ENCODE measurements around the gene ZDHHC3.
"Not testable (repeated sequence)": the region's sequence is repeated elsewhere in the genome, so short reads cannot be mapped to it uniquely, and the experiment has no call there.

The ZDHHC3 gene

DNA sequence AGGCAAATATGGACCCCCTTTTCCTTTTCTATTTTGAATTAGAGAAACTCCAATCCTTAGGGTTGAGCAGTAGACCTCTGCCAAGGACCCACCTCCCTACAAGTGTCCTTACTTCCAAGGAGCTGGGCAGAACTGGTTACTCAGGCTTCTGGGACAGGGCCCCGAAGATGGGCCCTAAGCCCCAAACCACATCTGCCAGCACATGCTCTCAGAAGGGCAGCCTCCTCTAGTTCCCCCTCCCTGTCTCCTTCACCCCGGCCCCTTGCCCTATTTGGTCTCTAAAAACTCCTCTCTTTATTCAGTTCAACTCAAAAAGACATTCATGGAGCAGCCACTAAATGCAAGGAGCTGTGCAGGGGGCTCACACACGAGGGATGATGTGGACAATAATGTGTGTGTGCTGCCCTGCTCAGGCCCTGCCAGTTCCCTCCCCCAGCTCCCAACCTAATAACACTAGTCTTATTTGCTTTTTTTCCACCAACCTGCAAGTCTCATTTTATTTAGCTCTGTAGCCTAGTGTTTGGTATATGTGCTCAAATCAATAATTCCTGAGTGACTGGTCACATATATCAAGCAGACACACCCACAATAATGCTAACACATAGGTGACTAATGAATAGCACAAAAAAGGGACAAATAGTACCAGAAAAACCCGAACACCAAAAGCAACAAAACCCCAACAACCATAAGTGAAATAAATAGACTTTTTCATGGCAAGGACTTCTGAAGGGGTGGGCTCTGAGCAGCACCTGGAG lies 12.2 kb downstream of the ZDHHC3 start:
- no peak for DNase-seq

DNA sequence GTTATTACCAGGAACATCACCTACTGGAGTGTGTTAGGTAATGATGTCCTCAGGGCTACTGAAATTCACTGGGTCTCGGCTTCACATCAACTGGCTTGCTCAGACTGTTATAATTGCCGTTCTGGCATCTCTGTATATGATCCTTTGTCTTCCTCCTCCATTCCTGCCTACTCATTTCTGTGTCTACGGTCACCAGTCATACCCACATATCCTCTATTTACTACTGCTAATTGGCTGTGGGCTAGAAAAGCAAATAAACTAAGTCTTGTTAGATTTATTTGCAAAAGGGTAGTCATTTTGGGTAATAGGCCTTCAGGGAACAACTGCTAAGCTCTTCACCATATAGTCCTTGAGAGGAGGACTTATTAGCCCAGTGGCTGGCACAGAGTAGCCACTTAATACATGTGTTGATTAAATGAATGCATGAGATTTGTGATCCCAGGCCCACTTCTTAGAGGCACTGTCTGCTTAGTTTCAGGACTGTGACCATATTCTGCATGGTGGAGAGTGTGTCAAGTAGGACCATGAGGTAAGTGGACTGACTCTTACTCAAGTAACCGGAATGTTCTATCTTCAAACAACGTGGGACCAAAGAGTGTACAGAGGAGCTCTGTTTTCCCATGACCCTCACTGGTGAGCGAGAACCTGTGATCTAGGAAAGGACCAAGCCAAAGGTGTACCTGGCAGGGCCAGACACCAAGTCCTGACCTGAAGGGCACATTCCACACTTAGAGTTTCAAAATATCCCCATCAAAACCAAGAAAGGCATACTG lies 13.2 kb downstream of the ZDHHC3 start:
- no peak for DNase-seq

DNA sequence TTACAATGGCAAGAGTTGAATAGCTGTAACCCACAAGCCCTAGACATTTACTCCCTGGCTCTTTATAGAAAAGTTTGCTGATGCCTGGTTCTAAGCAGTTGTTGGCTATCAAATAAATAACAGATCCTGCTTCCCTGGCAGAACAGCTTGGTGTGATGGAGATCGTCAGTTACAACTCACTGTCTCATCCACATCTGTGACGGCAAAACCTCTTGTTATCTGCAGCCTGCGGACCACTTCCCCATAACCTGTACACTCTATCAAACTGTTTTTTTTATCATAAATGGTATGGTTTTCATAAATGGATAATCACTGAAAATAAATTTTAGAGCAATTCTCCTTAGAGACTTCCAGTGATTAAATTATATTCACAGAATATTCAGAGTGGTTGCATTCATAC lies 14.1 kb downstream of the ZDHHC3 start:
- DNase-seq, result no peak

DNA sequence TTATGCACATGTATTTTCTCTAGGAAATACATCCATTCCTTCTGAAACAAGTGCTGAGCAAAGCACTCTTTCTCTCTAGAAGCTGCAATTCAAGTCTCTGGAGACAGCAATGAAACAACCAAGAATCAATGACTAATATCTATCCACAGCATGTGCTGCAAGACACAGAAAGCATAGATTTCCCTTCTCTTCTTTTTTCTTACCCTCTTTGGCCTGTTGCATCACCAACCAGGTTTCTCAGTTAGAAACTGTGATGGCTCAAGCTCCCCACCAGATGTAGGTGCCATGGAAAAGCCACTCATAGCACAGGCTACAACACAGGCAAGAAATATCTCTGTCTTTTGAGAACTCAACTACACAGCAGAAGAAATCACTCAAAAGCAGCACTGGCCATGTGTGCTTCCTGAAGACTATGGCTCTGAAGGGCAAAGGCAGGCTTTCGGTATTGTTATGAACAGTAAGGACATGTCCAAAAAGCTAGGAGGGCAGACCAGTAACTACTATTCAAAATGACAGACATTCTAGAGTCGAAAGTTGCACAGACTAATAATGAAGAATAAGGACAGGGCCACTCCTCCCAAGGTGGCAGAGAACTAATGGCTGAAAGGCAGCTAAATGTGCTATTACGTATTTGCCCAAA lies 15.5 kb downstream of the ZDHHC3 start:
- no peak for DNase-seq

DNA sequence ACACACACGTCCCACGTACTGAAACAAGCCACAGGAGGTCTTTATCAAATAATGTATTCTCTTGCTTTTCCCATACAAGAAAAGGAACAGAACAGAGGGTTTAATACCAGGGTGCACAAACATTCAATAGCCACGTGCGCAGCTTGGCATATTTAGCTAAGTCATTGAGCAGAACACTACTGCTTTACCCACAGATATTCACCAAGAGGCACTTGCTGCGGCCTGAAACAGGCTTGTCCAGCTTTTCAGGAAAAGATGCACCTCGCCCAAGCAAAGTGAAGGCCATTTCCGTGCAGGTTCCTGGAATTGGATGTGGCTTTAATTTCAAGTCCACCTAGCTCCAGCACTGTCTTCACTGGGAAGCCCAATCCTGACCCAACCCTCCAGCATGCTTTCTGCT lies 17.6 kb downstream of the ZDHHC3 start:
- DNase-seq, result no peak

DNA sequence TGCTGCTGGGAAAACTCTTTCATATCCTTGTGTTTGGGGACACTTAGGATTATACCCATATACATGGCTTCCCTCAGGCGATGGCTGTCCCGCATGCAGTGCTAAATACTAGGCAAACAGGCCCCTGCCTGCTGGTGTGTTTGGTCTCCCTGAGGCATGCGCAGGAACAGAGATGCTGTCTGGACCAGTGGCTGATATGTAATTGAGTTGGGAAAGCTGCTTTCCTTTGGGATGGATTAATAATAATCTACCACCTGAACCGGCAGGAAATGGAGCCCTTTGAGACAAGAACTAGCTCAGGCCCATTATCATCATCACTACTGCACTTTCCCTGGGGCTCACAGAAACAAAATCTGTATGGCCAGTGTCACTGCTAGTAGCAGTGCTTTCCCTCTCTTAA lies 18.0 kb downstream of the ZDHHC3 start:
- DNase-seq, result no peak

DNA sequence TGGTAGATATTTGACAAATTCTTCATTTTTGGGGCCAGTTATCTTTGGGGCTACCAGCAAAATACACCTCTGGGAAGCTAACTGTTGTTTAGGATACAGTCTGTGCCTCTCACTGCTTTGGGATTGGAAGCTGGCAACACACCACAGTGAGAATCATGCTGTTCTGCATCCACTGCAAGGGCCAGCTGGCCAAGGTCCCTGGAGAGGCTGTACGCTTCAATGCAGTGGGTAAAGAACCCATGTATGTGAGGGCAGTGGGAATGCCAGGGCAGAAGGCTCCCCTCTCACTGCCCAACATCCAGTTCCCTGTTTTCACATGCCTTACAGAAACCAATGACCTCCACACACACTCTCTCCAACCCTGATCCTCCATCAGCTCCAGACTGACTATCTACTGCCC lies 20.1 kb downstream of the ZDHHC3 start:
- DNase-seq, result no peak

DNA sequence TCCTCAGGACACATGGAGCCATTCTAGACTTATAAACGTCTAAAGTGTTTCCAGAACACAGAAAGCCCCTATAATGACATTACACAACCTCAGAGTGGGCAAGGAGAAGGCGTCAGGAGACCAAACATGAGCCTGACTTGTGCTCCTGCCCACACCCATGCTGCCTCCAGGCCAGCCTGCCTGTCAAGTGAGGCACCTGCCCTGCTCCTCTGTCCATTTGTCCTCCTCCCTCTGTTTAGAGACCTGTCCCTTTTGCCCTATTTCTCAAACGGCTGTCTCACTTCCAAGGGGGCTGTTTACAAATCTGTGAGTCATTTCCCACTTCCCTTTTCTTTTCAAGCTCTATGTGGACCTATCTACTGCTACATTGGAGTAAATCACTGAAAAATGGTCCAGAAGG lies 21.0 kb downstream of the ZDHHC3 start:
- DNase-seq, result no peak

DNA sequence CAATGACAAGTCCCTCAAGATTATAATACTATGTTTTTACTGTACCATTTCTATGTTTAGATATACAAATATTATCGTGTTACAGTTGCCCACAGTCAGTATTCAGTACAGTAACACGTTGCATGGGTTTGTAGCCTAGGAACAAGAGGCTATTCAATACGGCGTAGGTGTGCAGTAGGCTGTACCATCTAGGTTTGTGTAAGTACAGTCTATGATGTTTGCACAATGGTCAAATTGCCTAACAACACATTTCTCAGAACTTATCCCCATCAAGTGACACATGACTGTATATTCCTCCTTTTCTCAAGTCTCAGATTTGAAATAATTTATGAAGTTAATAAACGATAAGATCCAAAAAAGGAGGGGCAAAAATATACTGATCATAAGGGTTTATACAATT lies 21.7 kb downstream of the ZDHHC3 start:
- no peak for DNase-seq

DNA sequence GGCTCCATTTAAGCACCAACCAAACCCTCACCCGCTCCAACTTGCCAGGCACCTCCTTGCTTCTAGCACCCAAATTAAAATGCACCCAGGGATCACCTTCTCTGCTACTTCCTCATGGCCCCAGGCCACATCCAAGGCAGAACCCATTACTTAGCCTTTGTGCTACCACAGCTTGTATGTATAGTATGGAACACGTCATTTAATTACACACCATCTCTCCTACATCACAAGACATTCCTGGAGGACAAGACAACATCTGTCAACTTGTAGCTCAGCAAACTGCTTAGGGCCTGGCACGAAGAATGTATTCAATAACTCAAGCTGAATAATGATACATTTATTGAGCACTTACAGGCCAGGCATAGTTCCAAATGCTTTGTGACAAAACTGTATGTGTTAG lies 23.3 kb downstream of the ZDHHC3 start:
- DNase-seq, result no peak

DNA sequence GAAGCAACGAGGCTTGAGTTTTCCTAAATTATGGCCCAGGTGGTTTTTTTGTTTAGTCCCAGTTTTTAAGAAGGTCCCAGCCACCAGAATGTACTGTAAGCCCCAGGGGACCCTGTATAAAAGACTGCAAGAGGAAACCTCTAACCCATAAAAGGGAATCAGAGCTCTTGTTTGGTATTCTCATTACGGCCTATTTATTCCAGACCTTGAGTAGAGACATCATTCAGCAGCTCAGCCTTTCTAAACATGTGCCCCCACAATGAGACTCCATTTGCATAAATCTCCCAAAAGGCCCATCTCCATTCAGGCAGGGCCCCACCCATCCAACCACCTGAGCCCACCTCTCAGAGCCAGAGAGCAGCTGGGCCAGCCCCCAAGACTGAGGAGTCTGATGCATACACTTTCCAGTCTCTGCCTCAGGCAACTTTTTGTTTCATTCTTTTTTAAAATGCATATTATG lies 25.7 kb downstream of the ZDHHC3 start:
- no peak for DNase-seq

DNA sequence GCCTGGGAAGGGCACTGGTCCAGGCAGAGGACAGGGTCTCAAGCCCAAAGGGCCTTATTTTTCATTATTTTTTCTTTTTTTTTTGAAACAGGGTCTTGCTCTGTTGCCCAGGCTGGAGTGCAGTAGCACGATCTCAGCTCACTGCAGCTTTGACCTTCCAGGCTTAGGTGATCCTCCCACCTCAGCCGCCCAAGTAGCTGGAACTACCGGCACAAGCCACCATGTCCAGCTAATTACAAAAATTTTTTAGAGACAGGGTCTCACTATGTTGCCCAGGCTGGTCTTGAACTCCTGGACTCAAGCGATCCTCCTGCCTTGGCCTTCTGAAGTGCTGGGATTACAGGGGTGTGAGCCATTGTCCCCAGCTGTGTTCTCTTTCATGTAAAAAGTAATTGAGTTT lies 26.2 kb downstream of the ZDHHC3 start:
- not testable (repeated sequence) for DNase-seq

DNA sequence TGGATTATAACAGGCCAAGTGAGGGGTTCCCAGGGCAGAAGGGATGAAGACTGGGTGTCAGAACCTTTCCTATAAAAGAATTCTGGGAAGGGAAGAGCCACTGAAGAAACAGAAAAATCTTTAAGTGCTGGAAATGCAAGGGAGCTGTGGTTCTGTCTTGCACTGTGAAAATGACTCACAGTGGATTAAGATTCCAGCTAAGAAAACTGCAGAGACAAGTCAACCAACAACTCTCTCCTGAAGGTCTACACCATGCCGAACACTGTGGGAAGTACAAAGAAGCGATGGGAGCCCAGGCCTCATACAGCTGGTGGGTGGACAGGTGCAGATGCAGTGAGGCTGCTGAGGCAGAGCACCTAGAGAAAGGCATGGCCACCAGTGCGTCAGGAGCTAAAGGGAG lies 27.7 kb downstream of the ZDHHC3 start:
- DNase-seq, result no peak

DNA sequence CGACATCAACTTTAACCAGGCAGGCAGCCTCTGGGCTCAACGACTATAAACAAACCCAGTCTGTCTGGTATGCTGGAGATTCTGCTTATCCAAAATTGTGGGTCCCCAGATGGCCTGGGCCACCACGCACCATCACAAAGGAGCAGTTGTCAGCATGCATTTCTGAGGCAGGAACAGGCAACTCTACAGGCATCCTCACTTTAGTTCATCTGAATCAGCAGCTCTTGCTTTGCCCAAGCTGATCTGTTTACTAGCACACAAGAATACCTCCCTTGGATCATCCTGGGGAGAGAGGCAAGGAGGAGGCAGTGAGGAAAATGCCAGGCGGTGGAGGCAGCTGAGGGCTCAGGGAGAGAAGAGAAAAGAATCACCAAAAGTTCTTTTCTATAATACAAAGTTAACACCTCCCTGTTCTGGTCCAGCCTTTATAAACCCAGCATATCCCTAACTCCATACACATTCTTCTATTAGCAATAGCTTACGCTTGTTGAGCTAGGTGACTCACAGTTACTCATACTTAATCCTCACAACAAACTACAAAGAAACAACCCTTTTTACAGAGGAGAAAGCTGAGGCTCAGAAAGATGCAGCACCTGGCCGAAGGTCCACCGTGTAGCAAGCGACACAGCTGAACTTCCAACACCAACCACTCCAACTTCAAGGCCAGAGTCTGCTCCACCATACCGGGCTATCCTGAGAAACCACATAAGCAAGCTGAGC lies 33.6 kb downstream of the ZDHHC3 start:
- no peak for DNase-seq

DNA sequence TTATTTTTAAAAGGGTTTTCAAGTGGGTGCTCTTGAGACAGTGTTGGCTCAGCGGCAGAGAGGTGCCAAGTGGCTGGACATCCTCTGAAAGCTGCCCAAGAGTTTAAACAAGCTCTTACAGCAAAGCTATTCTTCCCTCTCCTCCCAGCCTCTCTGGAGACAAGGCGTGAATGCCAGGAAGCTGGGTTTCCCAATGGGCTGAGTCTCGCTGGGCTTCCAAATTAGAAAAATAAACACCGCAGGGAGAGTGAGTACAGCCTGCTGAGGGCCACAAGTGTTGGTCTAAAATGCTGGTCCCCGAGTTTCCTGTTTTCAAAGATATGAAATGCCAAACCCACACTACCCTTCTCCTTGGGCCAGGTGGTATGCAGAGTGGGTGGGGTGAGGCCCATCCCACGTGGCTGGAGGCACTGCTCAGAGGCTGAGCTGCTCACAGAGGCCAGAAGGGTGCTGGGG lies 36.4 kb downstream of the ZDHHC3 start:
- DNase-seq, result no peak

DNA sequence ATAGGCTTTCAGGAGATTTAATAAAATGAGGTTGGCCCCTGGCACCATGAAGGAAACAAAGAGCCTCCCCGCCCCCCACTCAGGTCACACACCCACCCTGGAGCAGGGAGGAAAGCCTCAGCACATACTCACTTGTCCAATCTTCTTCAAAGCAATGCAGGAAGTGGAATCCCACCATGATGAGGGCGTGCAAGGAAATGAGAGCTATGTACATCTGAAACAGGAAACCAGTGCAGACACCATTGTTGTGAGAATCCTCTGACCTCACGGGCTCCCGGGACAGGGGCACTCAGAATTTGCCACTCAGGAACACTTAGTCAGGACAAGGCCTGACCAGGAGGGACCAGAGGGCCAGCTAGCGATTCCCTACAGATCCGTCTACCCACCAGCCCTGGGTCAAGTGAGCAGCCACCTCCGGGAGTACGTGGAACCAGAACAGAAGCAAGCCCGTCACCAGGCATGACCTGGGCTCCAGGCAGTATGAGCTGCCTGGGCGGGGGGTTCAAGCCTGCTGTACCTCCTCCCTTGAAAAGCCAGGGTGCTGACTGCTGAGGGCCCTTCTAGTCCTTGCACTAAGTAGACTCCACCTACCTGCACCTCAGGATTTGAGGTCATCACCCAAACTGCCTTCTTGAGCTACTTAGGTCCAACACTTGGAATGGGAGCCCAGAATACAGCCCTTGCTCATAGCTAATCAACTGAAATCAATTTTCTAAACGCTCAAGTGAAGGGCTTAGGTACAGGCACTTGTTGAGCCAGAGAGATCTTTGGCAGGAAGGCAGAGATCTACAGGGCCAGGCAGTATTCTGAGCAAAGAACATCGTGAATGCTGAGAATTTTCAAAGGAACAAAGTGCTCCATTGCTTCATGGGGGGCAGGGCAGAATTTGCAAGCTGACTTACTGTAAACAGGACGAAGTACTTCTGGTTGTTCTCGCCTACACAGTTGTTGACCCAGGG lies 42.7 kb downstream of the ZDHHC3 start:
- no peak for DNase-seq

DNA sequence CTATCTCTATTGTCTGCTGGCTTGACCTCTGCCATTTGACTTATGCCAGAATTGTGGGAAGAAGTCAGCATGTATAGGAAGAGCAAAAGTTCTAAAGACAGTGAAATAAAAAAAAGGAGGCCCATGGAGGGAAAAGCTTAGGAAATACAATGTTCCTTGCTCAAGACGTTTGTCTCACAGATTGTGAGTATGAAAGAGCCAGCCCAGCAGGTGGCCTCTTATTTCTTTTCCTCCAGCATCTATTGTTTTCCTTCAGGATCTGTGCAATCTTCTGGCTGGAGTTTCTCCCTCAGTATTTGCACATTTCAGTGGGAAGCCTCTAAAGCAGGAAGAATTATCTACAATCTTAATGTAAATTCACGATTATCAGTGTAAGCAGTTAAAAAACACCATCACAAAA lies 43.7 kb downstream of the ZDHHC3 start:
- no peak for DNase-seq

DNA sequence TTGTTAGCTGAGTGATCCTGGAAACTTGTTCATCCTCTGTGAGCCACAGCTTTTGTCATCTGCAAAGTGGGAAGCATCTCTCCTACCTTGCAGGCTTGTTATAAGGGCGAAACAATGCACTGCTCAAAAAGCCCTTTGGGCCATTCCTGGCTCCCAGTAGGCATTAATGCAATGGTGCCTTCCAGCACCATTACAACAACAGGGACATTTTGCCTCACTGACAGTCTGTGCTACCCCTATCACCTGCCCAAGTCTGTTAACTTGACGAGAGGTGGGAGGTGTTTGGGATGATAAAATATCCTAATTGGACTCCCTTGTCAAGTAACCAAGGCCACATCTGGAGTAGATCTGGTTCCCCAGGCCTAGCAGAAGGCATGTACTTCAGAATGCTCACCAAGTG lies 44.2 kb downstream of the ZDHHC3 start:
- DNase-seq, result no peak

DNA sequence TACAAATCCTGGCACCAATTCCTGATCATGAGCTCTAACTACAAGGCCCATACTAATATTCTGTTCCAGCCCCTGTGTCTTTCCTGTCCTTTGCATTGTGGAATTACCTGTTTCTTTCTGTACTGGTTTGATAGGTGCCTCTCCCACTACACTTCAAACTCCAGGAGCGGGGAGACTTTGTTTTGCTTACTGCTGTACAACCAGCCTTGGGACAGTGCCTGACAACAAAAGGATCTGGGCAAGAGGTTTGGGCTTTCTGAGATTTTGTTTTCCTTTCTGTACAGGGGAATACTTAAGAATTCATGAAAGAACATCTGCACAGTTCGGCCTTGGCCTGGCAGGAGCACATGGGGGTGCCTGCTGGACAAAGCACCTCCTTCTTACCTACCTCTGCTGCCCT lies 45.1 kb downstream of the ZDHHC3 start:
- no peak for DNase-seq

DNA sequence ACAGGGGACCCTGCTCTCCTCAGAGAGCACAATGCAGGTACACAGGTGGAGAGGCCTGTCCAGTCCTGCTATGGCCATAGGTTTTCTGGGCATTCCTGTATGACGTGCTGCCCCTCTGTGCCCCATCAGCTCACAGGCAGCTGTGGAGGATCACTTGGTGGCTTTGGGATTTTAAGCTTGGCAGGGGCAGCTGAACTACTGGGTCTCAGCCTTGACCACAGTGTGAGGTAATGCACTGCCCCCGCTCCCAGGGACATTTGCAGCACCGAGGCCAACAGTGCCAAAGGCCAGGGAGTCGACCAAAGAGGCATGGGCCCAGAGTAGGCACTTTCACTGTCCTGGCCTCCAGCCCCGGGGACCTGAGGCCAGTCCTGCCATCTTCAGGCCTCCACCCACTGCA lies 46.2 kb downstream of the ZDHHC3 start:
- no peak for DNase-seq

DNA sequence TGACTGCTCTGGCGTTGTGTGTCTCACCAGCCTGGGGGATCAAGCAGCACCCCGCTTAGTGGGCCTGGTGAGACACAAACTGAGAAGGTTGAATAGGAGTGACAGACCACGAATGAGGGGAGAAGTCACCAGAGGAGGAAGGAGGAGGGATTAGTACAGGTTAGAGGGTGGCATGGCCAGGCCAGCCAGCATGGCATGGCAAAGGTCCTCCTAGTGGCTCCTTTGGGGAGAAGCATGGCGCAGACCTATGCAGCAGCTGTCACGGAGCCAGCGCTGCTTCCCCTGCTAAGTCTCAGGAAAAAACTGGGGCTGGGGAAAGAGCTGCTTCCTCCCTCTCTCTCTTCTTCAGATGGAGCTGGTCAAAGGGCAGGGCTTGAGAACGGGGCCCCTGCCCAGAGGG lies 48.6 kb downstream of the ZDHHC3 start:
- DNase-seq, result no peak

DNA sequence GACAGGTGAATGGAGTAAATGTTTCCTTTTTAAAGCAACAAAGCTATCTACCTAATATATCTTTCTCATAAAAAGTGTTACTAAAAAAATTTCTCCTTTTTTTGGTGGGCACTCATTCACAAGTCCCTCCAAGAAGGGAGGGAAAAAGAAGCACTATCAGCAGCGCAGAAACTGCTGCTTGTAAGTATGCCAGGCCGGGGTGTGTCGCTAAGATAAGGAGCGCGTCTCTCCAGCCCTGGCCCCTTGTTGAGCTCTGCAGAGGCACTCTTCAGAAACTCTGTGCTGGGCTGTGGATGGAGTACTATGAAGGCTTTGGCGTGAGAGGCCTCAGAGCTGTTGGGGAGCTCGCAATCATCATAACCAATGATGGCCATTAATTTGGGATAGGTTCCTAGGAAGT lies 49.1 kb downstream of the ZDHHC3 start:
- DNase-seq, result no peak
